OCI-LY7 (cell line): ENCODE data around the gene GRID1. TPM values are rescaled to one million over a fixed set of nuclear protein-coding genes. Genes with fewer than 3 reads are reported as not detected.

Source experiments
- BruUV-seq: library from RNA; stranded (reverse); fragments of 400-500 nt; replicated peaks from 2 replicates; lab custom pipeline; 2021; lab: Mats Ljungman, UMichigan
- CTCF ChIA-PET: fragments of 300-600 bp; sonication (Branson Sonifier 250); formaldehyde crosslinking; loops from one replicate; lab custom pipeline; 2022; ENCODE audit warnings: antibody characterized with exemption; ENCODE audit not compliant: unreplicated experiment; lab: Charles Lee
- POLR2A ChIA-PET: fragments of 300-600 bp; sonication (Branson Sonifier 250); formaldehyde crosslinking; loops from one replicate; lab custom pipeline; 2022; ENCODE audit warnings: antibody characterized with exemption; lab: Charles Lee
- DNase-seq: peaks from one replicate; pipeline ENCODE4 v3.0.0-alpha.2; 2015; ENCODE audit warnings: low spot score
- H2AFZ ChIP-seq: fragments of 200-600 bp; sonication (generic), shearing (Covaris generic); 2 replicates; pipeline ENCODE4 v1.6.1; 2014; ENCODE audit warnings: mild to moderate bottlenecking, antibody characterized with exemption, low read length, moderate library complexity
- H3K27ac ChIP-seq: fragments of 200-600 bp; sonication (generic); 2 replicates; pipeline ENCODE4 v1.5.1; 2014; ENCODE audit warnings: mixed run types, low read depth, mild to moderate bottlenecking, moderate library complexity, low read length, inconsistent platforms; ENCODE audit not compliant: poor library complexity, severe bottlenecking
- H3K36me3 ChIP-seq: fragments of 200-600 bp; sonication (generic); 2 replicates; pipeline ENCODE4 v1.6.1; 2014; ENCODE audit warnings: mild to moderate bottlenecking, antibody characterized with exemption, low read length, moderate library complexity, mixed read lengths; ENCODE audit not compliant: insufficient read depth
- H3K4me1 ChIP-seq: fragments of 200-600 bp; sonication (generic); 2 replicates; pipeline ENCODE4 v1.5.1; 2014; ENCODE audit warnings: mild to moderate bottlenecking, low read length; ENCODE audit not compliant: insufficient read depth, poor library complexity, severe bottlenecking
- H3K4me2 ChIP-seq: fragments of 200-600 bp; sonication (generic); 2 replicates; pipeline ENCODE4 v1.6.1; 2014; ENCODE audit warnings: mild to moderate bottlenecking, low read length
- H3K4me3 ChIP-seq: fragments of 200-600 bp; sonication (generic); 2 replicates; pipeline ENCODE4 v1.5.1; 2014; ENCODE audit warnings: mild to moderate bottlenecking, low read depth, low read length; ENCODE audit not compliant: poor library complexity, severe bottlenecking
- H3K79me2 ChIP-seq: fragments of 200-600 bp; sonication (generic); 2 replicates; pipeline ENCODE4 v1.6.1; 2016; ENCODE audit warnings: low read depth, mild to moderate bottlenecking, low read length, moderate library complexity, mixed read lengths; ENCODE audit not compliant: insufficient read depth
- H3K9me2 ChIP-seq: fragments of 200-600 bp; sonication (generic); 2 replicates; pipeline ENCODE4 v1.6.1; 2016; ENCODE audit warnings: mild to moderate bottlenecking, low read length, mixed read lengths; ENCODE audit not compliant: insufficient read depth
- H3K9me3 ChIP-seq: fragments of 200-600 bp; sonication (generic); 2 replicates; pipeline ENCODE4 v1.6.1; 2014; ENCODE audit warnings: mild to moderate bottlenecking, mixed run types, low read length, mixed read lengths
- H4K20me1 ChIP-seq: fragments of 200-600 bp; sonication (generic); 2 replicates; pipeline ENCODE4 v1.6.1; 2014; ENCODE audit warnings: mild to moderate bottlenecking, antibody characterized with exemption, low read length, moderate library complexity, mixed read lengths; ENCODE audit not compliant: insufficient read depth
- EZH2phosphoT487 ChIP-seq: fragments of 200-600 bp; sonication (generic); IDR thresholded peaks from 2 replicates; pipeline ENCODE4 v1.6.1; 2018; ENCODE audit warnings: low read depth, borderline replicate concordance, mild to moderate bottlenecking, mixed run types, antibody characterized with exemption, low read length, moderate library complexity, mixed read lengths
- intact Hi-C: fragments of 100-400 bp; cut with micrococcal nuclease; formaldehyde crosslinking; loops from one replicate; pipeline ENCODE4 v1.10.0; 2022; ENCODE audit not compliant: unreplicated experiment
- total RNA-seq, 2 experiments: library from RNA; depleted of rRNA in 1 of 2; stranded (reverse); fragments of >200 nt in 1 of 2; shearing (Covaris generic) in 1 of 2; gene quantifications; 2 replicates each; pipeline ENCODE4 v1.2.3, GENCODE V29; 2014 to 2022
- TF ChIP-seq, protein P1 (sequence below): fragments of 200-600 bp; sonication (generic); conservative IDR thresholded peaks from 2 replicates; pipeline ENCODE4 v1.5.1; 2014; ENCODE audit warnings: mild to moderate bottlenecking, antibody characterized with exemption, low read length, moderate library complexity, mixed read lengths

GRID1 gene
- total RNA-seq, 2 experiments from 2014 or later: 1.6 to 3.7 TPM

DNA sequence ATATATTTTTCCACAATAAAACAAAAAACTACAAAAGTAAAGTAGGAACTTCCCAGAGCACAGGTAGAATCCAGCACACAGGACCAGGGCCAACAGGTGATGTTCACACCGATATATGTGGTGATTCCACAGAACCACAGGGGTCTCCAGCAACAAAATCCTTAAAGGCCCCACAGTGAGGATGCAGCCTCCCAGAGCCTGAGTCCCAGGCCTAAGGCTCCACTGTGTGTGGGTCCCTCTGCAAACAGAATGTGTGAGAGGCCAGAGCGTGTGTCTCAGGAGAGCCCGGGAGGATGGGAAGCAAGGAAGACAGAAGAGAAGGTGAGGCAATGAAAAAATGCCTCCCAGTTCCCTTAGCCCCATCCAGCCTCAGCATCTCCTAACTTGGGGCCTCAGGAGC, 173.9 kb downstream of the GRID1 start:
- intact Hi-C loops: no loop called here
- H3K9me2 ChIP-seq: no peaks in the 10 kb centered on the region
- no peaks in the 10 kb centered on the region for H4K20me1 ChIP-seq
- H3K27ac ChIP-seq: no peak overlapping the region
- DNase-seq: no peak
- no peaks in the 10 kb centered on the region for H3K9me3 ChIP-seq
- H3K4me2 ChIP-seq: no peak overlapping the region
- H2AFZ ChIP-seq: no peak overlapping the region
- no TSS peak for BruUV-seq
- ChIA-PET CTCF (no interaction called here), POLR2A (no interaction called here)
- TF ChIP-seq, protein P1, sequence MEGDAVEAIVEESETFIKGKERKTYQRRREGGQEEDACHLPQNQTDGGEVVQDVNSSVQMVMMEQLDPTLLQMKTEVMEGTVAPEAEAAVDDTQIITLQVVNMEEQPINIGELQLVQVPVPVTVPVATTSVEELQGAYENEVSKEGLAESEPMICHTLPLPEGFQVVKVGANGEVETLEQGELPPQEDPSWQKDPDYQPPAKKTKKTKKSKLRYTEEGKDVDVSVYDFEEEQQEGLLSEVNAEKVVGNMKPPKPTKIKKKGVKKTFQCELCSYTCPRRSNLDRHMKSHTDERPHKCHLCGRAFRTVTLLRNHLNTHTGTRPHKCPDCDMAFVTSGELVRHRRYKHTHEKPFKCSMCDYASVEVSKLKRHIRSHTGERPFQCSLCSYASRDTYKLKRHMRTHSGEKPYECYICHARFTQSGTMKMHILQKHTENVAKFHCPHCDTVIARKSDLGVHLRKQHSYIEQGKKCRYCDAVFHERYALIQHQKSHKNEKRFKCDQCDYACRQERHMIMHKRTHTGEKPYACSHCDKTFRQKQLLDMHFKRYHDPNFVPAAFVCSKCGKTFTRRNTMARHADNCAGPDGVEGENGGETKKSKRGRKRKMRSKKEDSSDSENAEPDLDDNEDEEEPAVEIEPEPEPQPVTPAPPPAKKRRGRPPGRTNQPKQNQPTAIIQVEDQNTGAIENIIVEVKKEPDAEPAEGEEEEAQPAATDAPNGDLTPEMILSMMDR: no peak
- no peak for TF ChIP-seq EZH2phosphoT487
- no peak overlapping the region for H3K4me3 ChIP-seq
- no peaks in the 10 kb centered on the region for H3K4me1 ChIP-seq
- H3K79me2 ChIP-seq: no peaks in the 10 kb centered on the region
- no peaks in the 10 kb centered on the region for H3K36me3 ChIP-seq

GRCh38 chr10:86192147-86192546, 174.4 kb downstream of the GRID1 start:
- intact Hi-C loops: no loop called here
- Histone ChIP-seq H3K36me3 (no peaks in the 10 kb centered on the region), H3K9me2 (no peaks in the 10 kb centered on the region), H3K4me2 (no peak overlapping the region), H2AFZ (no peak overlapping the region), H3K27ac (no peak overlapping the region), H3K79me2 (no peaks in the 10 kb centered on the region), H4K20me1 (no peaks in the 10 kb centered on the region), H3K9me3 (no peaks in the 10 kb centered on the region), H3K4me3 (no peak overlapping the region), H3K4me1 (no peaks in the 10 kb centered on the region)
- TF ChIP-seq, protein P1: no peak
- TF ChIP-seq EZH2phosphoT487: no peak
- POLR2A ChIA-PET: no interaction called here
- BruUV-seq: no TSS peak
- no peak for DNase-seq
- CTCF ChIA-PET: no interaction called here

- POLR2A ChIA-PET: no interaction called here
- CTCF ChIA-PET: no interaction called here
- H3K9me3 ChIP-seq: no peaks in the 10 kb centered on the region
Observed at GRCh38 chr10:86191686-86192085, 174.9 kb downstream of the GRID1 start.

More at GRCh38 chr10:86191686-86192085, 174.9 kb downstream of the GRID1 start:
- Histone ChIP-seq H3K4me1 (no peaks in the 10 kb centered on the region), H3K4me3 (no peak overlapping the region), H2AFZ (no peak overlapping the region), H3K79me2 (no peaks in the 10 kb centered on the region), H3K9me2 (no peaks in the 10 kb centered on the region), H4K20me1 (no peaks in the 10 kb centered on the region), H3K36me3 (no peaks in the 10 kb centered on the region), H3K4me2 (no peak overlapping the region), H3K27ac (no peak overlapping the region)
- no TSS peak for BruUV-seq
- no peak for DNase-seq
- TF ChIP-seq EZH2phosphoT487: no peak
- TF ChIP-seq, protein P1: no peak
- intact Hi-C loops: no loop called here
